ENCODE results near the gene SGO1.

GRCh38 chr3:20218215-20218614, 32.2 kb upstream of the SGO1 start:
- TF ChIP-seq POLR2A (IDR thresholded peaks at IDR 0.05) (no peak), EP300 (IDR thresholded peaks at IDR 0.05) (no peak)
